ENCODE results near the gene FOCAD. TPM values are rescaled to one million over a fixed set of nuclear protein-coding genes. Genes with fewer than 3 reads are reported as not detected.
A peak's percentile ranks its signal among the peaks of the same experiment; 100 is the strongest.

Gene FOCAD
- total and polyA plus RNA-seq, 2 donors (not counting 1 experiment from before 2014, with no cell fraction given) = 40.3 to 145 TPM

DNA sequence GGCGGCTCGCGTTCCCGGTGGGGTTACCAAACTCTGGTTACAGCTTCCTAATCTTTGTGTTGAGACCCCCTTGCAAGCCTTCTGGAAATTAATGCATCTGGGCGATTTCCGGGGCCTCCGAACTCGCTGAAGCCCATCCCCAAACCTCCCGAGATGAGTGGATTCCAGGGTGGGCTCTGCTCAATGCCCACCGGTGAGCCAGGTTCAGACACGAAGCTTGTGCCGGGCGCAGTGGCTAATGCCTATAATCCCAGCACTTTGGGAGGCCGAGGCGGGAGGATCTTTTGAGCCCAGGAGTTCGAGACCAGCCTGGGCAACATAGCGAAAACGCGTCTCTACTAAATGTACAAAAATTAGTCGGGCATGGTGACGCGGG, 347.7 kb downstream of the FOCAD start:
- no peaks in the 10 kb centered on the region for H4K20me1 ChIP-seq (ENCODE audit: control insufficient read depth, extremely low read depth, insufficient read depth, low read length)
- no peaks in the 10 kb centered on the region for H3K9me3 ChIP-seq (ENCODE audit: control insufficient read depth, insufficient read depth, low read depth, low read length)
- peaks cover 9% of the 10 kb centered on the region for H3K4me1 ChIP-seq (ENCODE audit: control insufficient read depth, extremely low read depth, insufficient read depth, low read length)
- no peaks in the 10 kb centered on the region for H3K79me2 ChIP-seq (ENCODE audit: control insufficient read depth, insufficient read depth, low read length)
- H3K36me3 ChIP-seq (ENCODE audit: control insufficient read depth, insufficient read depth, low read length) = no peaks in the 10 kb centered on the region
- no peak for DNase-seq (ENCODE audit: low read depth in 2 of 2)
- no peak overlapping the region for H3K27ac ChIP-seq (ENCODE audit: insufficient read depth, low read length)
- H3K4me2 ChIP-seq (ENCODE audit: extremely low read depth, insufficient read depth, low read length) = peak overlapping the region; percentile 67
- H3K27me3 ChIP-seq (ENCODE audit: control insufficient read depth, insufficient read depth, low read length) = no peaks in the 10 kb centered on the region
- H3K4me3 ChIP-seq (replicated peaks in 1 of 4; ENCODE audit: control extremely low read depth in 1 of 4, insufficient read depth in 1 of 4, low read depth in 3 of 4, low read length in 4 of 4) = peak overlapping the region; percentile 56 to 67 (median 60)
- TF ChIP-seq, protein P1, sequence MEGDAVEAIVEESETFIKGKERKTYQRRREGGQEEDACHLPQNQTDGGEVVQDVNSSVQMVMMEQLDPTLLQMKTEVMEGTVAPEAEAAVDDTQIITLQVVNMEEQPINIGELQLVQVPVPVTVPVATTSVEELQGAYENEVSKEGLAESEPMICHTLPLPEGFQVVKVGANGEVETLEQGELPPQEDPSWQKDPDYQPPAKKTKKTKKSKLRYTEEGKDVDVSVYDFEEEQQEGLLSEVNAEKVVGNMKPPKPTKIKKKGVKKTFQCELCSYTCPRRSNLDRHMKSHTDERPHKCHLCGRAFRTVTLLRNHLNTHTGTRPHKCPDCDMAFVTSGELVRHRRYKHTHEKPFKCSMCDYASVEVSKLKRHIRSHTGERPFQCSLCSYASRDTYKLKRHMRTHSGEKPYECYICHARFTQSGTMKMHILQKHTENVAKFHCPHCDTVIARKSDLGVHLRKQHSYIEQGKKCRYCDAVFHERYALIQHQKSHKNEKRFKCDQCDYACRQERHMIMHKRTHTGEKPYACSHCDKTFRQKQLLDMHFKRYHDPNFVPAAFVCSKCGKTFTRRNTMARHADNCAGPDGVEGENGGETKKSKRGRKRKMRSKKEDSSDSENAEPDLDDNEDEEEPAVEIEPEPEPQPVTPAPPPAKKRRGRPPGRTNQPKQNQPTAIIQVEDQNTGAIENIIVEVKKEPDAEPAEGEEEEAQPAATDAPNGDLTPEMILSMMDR (conservative IDR thresholded peaks at IDR 0.05 in 1 of 2, IDR thresholded peaks at IDR 0.05 in 1 of 2; ENCODE audit: low read depth in 1 of 2, low read length in 2 of 2) = no peak
- TF ChIP-seq EZH2 (IDR thresholded peaks at IDR 0.05; ENCODE audit: low read length, missing control alignments) = no peak
- peak overlapping the region; percentile 83 for H2AFZ ChIP-seq (ENCODE audit: low read length)
- H3K9ac ChIP-seq (ENCODE audit: insufficient read depth, low read length) = no peak overlapping the region

DNA sequence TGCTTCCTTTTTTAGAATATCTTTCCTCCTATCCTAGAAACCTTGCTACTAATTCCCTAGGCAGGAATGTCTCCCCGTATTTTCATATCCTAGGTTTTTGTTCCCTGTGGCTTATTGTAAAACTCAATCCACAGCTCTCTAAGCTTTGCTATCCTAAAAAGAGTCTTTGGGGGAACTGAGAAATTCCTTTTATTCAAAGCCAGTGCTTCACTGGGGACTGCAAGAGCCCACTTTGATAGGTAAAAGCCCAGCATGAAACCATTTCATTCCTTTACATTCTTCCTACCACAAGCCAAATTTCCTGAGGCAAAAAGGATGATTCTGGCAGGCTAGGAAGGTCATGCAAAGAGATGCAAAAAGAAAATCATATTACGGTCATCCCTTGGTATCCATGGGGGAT, 353.2 kb downstream of the FOCAD start:
- Histone ChIP-seq H3K4me3 (replicated peaks in 1 of 4; ENCODE audit: control extremely low read depth in 1 of 4, insufficient read depth in 1 of 4, low read depth in 3 of 4, low read length in 4 of 4) (no peak overlapping the region), H3K9ac (ENCODE audit: insufficient read depth, low read length) (no peak overlapping the region), H3K79me2 (ENCODE audit: control insufficient read depth, insufficient read depth, low read length) (no peaks in the 10 kb centered on the region), H3K27me3 (ENCODE audit: control insufficient read depth, insufficient read depth, low read length) (no peaks in the 10 kb centered on the region), H3K4me2 (ENCODE audit: extremely low read depth, insufficient read depth, low read length) (no peak overlapping the region), H3K4me1 (ENCODE audit: control insufficient read depth, extremely low read depth, insufficient read depth, low read length) (no peaks in the 10 kb centered on the region), H3K9me3 (ENCODE audit: control insufficient read depth, insufficient read depth, low read depth, low read length) (no peaks in the 10 kb centered on the region), H4K20me1 (ENCODE audit: control insufficient read depth, extremely low read depth, insufficient read depth, low read length) (no peaks in the 10 kb centered on the region), H2AFZ (ENCODE audit: low read length) (no peak overlapping the region), H3K27ac (ENCODE audit: insufficient read depth, low read length) (no peak overlapping the region), H3K36me3 (ENCODE audit: control insufficient read depth, insufficient read depth, low read length) (no peaks in the 10 kb centered on the region)
- no peak for DNase-seq (ENCODE audit: low read depth in 2 of 2)
- TF ChIP-seq EZH2 (IDR thresholded peaks at IDR 0.05; ENCODE audit: low read length, missing control alignments) = no peak
- TF ChIP-seq, protein P1 (conservative IDR thresholded peaks at IDR 0.05 in 1 of 2, IDR thresholded peaks at IDR 0.05 in 1 of 2; ENCODE audit: low read depth in 1 of 2, low read length in 2 of 2) = no peak

DNA sequence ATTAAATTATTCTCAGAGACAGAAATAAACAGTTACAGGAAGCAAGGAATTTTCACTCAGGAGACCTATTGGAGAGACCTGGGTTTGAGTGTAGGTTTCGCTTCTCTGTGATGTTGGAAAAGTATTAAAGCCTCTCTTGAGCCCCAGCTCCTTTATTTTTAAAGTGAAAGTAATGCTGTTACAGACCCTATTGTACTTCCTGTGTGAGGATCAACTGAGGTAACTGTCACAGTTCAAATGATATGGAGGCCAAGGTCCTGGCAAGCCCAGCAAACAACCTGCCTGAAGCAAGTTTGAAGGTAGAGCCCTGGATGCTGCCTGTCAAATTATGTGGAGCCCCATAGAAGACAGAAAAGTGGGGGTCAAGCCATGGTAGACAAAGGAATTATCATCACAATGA, 355.2 kb downstream of the FOCAD start:
- H3K36me3 ChIP-seq (ENCODE audit: control insufficient read depth, insufficient read depth, low read length) = no peaks in the 10 kb centered on the region
- TF ChIP-seq EZH2 (IDR thresholded peaks at IDR 0.05; ENCODE audit: low read length, missing control alignments) = no peak
- TF ChIP-seq, protein P1 (conservative IDR thresholded peaks at IDR 0.05 in 1 of 2, IDR thresholded peaks at IDR 0.05 in 1 of 2; ENCODE audit: low read depth in 1 of 2, low read length in 2 of 2) = no peak
- H3K9ac ChIP-seq (ENCODE audit: insufficient read depth, low read length) = no peak overlapping the region
- no peak overlapping the region for H2AFZ ChIP-seq (ENCODE audit: low read length)
- no peak overlapping the region for H3K4me2 ChIP-seq (ENCODE audit: extremely low read depth, insufficient read depth, low read length)
- no peak overlapping the region for H3K4me3 ChIP-seq (replicated peaks in 1 of 4; ENCODE audit: control extremely low read depth in 1 of 4, insufficient read depth in 1 of 4, low read depth in 3 of 4, low read length in 4 of 4)
- H3K79me2 ChIP-seq (ENCODE audit: control insufficient read depth, insufficient read depth, low read length) = no peaks in the 10 kb centered on the region
- H3K9me3 ChIP-seq (ENCODE audit: control insufficient read depth, insufficient read depth, low read depth, low read length) = no peaks in the 10 kb centered on the region
- H3K4me1 ChIP-seq (ENCODE audit: control insufficient read depth, extremely low read depth, insufficient read depth, low read length) = no peaks in the 10 kb centered on the region
- DNase-seq (ENCODE audit: low read depth in 2 of 2) = no peak
- H3K27ac ChIP-seq (ENCODE audit: insufficient read depth, low read length) = no peak overlapping the region
- H4K20me1 ChIP-seq (ENCODE audit: control insufficient read depth, extremely low read depth, insufficient read depth, low read length) = no peaks in the 10 kb centered on the region
- H3K27me3 ChIP-seq (ENCODE audit: control insufficient read depth, insufficient read depth, low read length) = no peaks in the 10 kb centered on the region

Data from fibroblast of lung (primary cell).